Lower lobe of right lung (tissue), 2 donors: ENCODE data around the gene OCEL1. TPM values are rescaled to one million over a fixed set of nuclear protein-coding genes. Genes with fewer than 3 reads are reported as not detected.
A peak's percentile ranks its signal among the peaks of the same experiment; 100 is the strongest.

Experiments used
- ATAC-seq, 2 donors: fragments of 200-7000 bp; cut with Tn5 transposase; one replicate each; pipeline ENCODE4 v1.9.1; 2020 to 2022; ENCODE audit warnings: mild to moderate bottlenecking in 2 of 2, moderate library complexity in 2 of 2
- DNase-seq: peaks from one replicate; pipeline ENCODE4 v3.0.0-alpha.2; 2020
- H3K27ac ChIP-seq: fragments of 200-600 bp; one replicate; pipeline ENCODE4 v1.8.0; 2022
- H3K27me3 ChIP-seq: fragments of 200-600 bp; one replicate; pipeline ENCODE4 v1.8.0; 2022; ENCODE audit warnings: low read depth
- H3K36me3 ChIP-seq: fragments of 200-600 bp; one replicate; pipeline ENCODE4 v1.8.0; 2022; ENCODE audit warnings: mild to moderate bottlenecking
- H3K4me1 ChIP-seq: fragments of 200-600 bp; one replicate; pipeline ENCODE4 v1.8.0; 2022
- H3K4me3 ChIP-seq: fragments of 200-600 bp; one replicate; pipeline ENCODE4 v1.8.0; 2022; ENCODE audit warnings: mild to moderate bottlenecking
- H3K9me3 ChIP-seq: fragments of 200-600 bp; one replicate; pipeline ENCODE4 v1.8.0; 2022
- CTCF ChIP-seq: fragments of 200-600 bp; IDR thresholded peaks from one replicate; pipeline ENCODE4 v1.8.0; 2022; ENCODE audit warnings: antibody characterized with exemption, mild to moderate bottlenecking
- intact Hi-C: fragments of 100-400 bp; cut with DNase I; formaldehyde crosslinking; loops from one replicate; pipeline ENCODE4 v1.11.0; 2022
- total RNA-seq: library from RNA; stranded (reverse); fragmentation: NEBNext Ultra II Directional; extraction: Animal tissue kit (Norgen Biotek cat#: 25700); gene quantifications from one replicate; pipeline ENCODE4 v1.2.1, GENCODE V29; 2021
- donor health status: DM: no; HTN: yes; CAD: no; lungs with severe emphysema.

Gene OCEL1
- total RNA-seq, 1 donor from 2014 or later: 37.2 TPM

- Histone ChIP-seq H3K4me3 (peak overlapping the region; percentile 53), H3K9me3 (no peaks in the 10 kb centered on the region), H3K4me1 (peaks cover 34% of the 10 kb centered on the region), H3K27me3 (no peaks in the 10 kb centered on the region), H3K36me3 (peaks cover 3% of the 10 kb centered on the region), H3K27ac (peak overlapping the region; percentile 78)
- intact Hi-C loops: no loop called here
- DNase-seq (peak; percentile 66), ATAC-seq (peak; percentile 6 to 18)
- TF ChIP-seq CTCF: no peak
Measured at GRCh38 chr19:17246681-17247425, 20.8 kb downstream of the OCEL1 start.

- no peak for ATAC-seq
- Histone ChIP-seq H3K4me3 (no peak overlapping the region), H3K9me3 (no peaks in the 10 kb centered on the region), H3K4me1 (peaks cover 21% of the 10 kb centered on the region), H3K36me3 (peaks cover 10% of the 10 kb centered on the region), H3K27ac (peak overlapping the region; percentile 49), H3K27me3 (no peaks in the 10 kb centered on the region)
- intact Hi-C loops: no loop called here
- no peak for DNase-seq
- no peak for TF ChIP-seq CTCF
Measured at GRCh38 chr19:17248011-17248776, 22.2 kb downstream of the OCEL1 start.

GRCh38 chr19:17249887-17250548 lies 24.0 kb downstream of the OCEL1 start:
- ATAC-seq: no peak
- no peak overlapping the region for H3K4me3 ChIP-seq
- intact Hi-C loops: no loop called here
- H3K27ac ChIP-seq: no peak overlapping the region
- no peaks in the 10 kb centered on the region for H3K9me3 ChIP-seq
- H3K4me1 ChIP-seq: peaks cover 12% of the 10 kb centered on the region
- TF ChIP-seq CTCF: no peak
- H3K27me3 ChIP-seq: no peaks in the 10 kb centered on the region
- peaks cover 17% of the 10 kb centered on the region for H3K36me3 ChIP-seq
- no peak for DNase-seq

- ATAC-seq (no peak), DNase-seq (no peak)
- no peak for TF ChIP-seq CTCF
- peaks cover 36% of the 10 kb centered on the region for H3K36me3 ChIP-seq
- no peak overlapping the region for H3K4me3 ChIP-seq
- intact Hi-C loops: no loop called here
- H3K9me3 ChIP-seq: no peaks in the 10 kb centered on the region
- no peaks in the 10 kb centered on the region for H3K4me1 ChIP-seq
- H3K27ac ChIP-seq: no peak overlapping the region
- H3K27me3 ChIP-seq: no peaks in the 10 kb centered on the region
Measured at GRCh38 chr19:17254636-17255035, 28.6 kb downstream of the OCEL1 start.

GRCh38 chr19:17255150-17255621 lies 29.2 kb downstream of the OCEL1 start:
- no peaks in the 10 kb centered on the region for H3K4me1 ChIP-seq
- no peaks in the 10 kb centered on the region for H3K9me3 ChIP-seq
- ATAC-seq (peak; percentile 85 to 90), DNase-seq (peak; percentile 65)
- intact Hi-C loops: no loop called here
- no peak for TF ChIP-seq CTCF
- no peak overlapping the region for H3K4me3 ChIP-seq
- H3K27ac ChIP-seq: peak overlapping the region; percentile 41
- peaks cover 36% of the 10 kb centered on the region for H3K36me3 ChIP-seq
- H3K27me3 ChIP-seq: no peaks in the 10 kb centered on the region
